Measurements from ENCODE around the gene SLAIN2. TPM values are rescaled to one million over a fixed set of nuclear protein-coding genes. Genes with fewer than 3 reads are reported as not detected.

The SLAIN2 gene
- total and polyA plus RNA-seq, 2 experiments from 2014 or later, result 21.9 to 27.9 TPM

Other genes with a start within 250 kb of the SLAIN2 start
- gene TXK, start 207.3 kb upstream of the SLAIN2 start, total RNA-seq (2014; rRNA removed; shearing (Covaris generic)), result 0.14 and 0.50 TPM in 2 replicates
- gene TXK, start 207.3 kb upstream of the SLAIN2 start, polyA plus RNA-seq (2016; fragmentation: Nextera tagmentation; extraction: Ambion mirVana), result 0.40 TPM in 1 of 2 replicates, not detected in the other
- 3.0 and 8.3 TPM in 2 replicates for gene TEC, start 71.7 kb upstream of the SLAIN2 start, total RNA-seq (2014; rRNA removed; shearing (Covaris generic))
- gene TEC, start 71.7 kb upstream of the SLAIN2 start, polyA plus RNA-seq (2016; fragmentation: Nextera tagmentation; extraction: Ambion mirVana), result 1.9 and 2.9 TPM in 2 replicates
- 2.3 and 4.3 TPM in 2 replicates for gene SLC10A4, start 141.8 kb downstream of the SLAIN2 start, total RNA-seq (2014; rRNA removed; shearing (Covaris generic))
- gene SLC10A4, start 141.8 kb downstream of the SLAIN2 start, polyA plus RNA-seq (2016; fragmentation: Nextera tagmentation; extraction: Ambion mirVana), result 2.1 and 2.3 TPM in 2 replicates
- gene ZAR1, start 148.7 kb downstream of the SLAIN2 start, total RNA-seq (2014; rRNA removed; shearing (Covaris generic)), result 0.78 and 1.6 TPM in 2 replicates
- gene ZAR1, start 148.7 kb downstream of the SLAIN2 start, polyA plus RNA-seq (2016; fragmentation: Nextera tagmentation; extraction: Ambion mirVana), result 0.14 and 0.27 TPM in 2 replicates

Data from GM23338 (cell line).